Vagina (tissue), 2 donors: ENCODE measurements around the gene DLG2.

ENCODE experiments used
- CTCF ChIP-seq, 3 experiments: fragments of 450-650 bp in 2 of 3; fragments of 200-600 bp in 1 of 3; sonication (generic) in 1 of 3; IDR thresholded peaks; one replicate each; pipeline ENCODE4 v1.5.1; 2017 to 2019; ENCODE audit warnings: antibody characterized with exemption in 3 of 3, mild to moderate bottlenecking in 2 of 3, moderate library complexity in 2 of 3
- POLR2A ChIP-seq, 2 donors: fragments of 450-650 bp; IDR thresholded peaks; one replicate each; pipeline ENCODE4 v1.6.1; 2017; ENCODE audit warnings: antibody characterized with exemption in 2 of 2, mild to moderate bottlenecking in 2 of 2, moderate library complexity in 2 of 2
- POLR2AphosphoS5 ChIP-seq, 2 donors: sonication (generic); formaldehyde crosslinking; IDR thresholded peaks; one replicate each; pipeline ENCODE4 v1.9.0; 2017; ENCODE audit warnings: antibody characterized with exemption in 2 of 2, mild to moderate bottlenecking in 2 of 2, low read depth in 1 of 2; ENCODE audit not compliant: insufficient read depth in 1 of 2

- no peak for TF ChIP-seq POLR2A (IDR thresholded peaks at IDR 0.05)
- peak in 2 of 3 experiments; percentile 19 to 32 for TF ChIP-seq CTCF (IDR thresholded peaks at IDR 0.05)
- no peak for TF ChIP-seq POLR2AphosphoS5 (IDR thresholded peaks at IDR 0.05; ENCODE audit: insufficient read depth in 1 of 2, low read depth in 1 of 2)
These were observed 1903.1 kb downstream of the DLG2 start for GRCh38 chr11:83723999-83724398.
